NCI-H2227 (cell line): ENCODE measurements around the gene USP17L11.
A peak's percentile ranks its signal among the peaks of the same experiment; 100 is the strongest.
"Not testable (repeated sequence)": the region's sequence is repeated elsewhere in the genome, so short reads cannot be mapped to it uniquely, and the experiment has no call there.

Experiments used
- DNase-seq: peaks from one replicate; lab custom pipeline; 2025; ENCODE audit not compliant: unreplicated experiment; lab: John Stamatoyannopoulos, UW

Gene USP17L11

GRCh38 chr4:9215105-9215504 is at the start of gene USP17L11:
Gene USP17L11, plus strand, starts transcription at chr4:9215405. Its CDS starts 0 bp downstream, at chr4:9215405.
- DNase-seq = not testable (repeated sequence)

GRCh38 chr4:9165990-9166389 is 49.2 kb upstream of the USP17L11 start:
- peak; percentile 6 for DNase-seq

- not testable (repeated sequence) for DNase-seq
Measured at GRCh38 chr4:9169791-9170459, 45.3 kb upstream of the USP17L11 start, which contains the start of gene FAM90A26. Gene FAM90A26, plus strand, starts transcription at chr4:9170409. Its CDS starts 2,764 bp downstream, at chr4:9173173.

GRCh38 chr4:9210357-9210756 is 4.8 kb upstream of the USP17L11 start, which contains the start of gene USP17L10:
Gene USP17L10, plus strand, starts transcription at chr4:9210657. Its CDS starts 0 bp downstream, at chr4:9210657.
- DNase-seq = not testable (repeated sequence)

- DNase-seq = not testable (repeated sequence)
Measured at GRCh38 chr4:9214701-9215100, 504 bp upstream of the USP17L11 start.

- not testable (repeated sequence) for DNase-seq
Measured at GRCh38 chr4:9219852-9220251, 4.6 kb downstream of the USP17L11 start, which contains the start of gene USP17L12. Gene USP17L12, plus strand, starts transcription at chr4:9220152. Its CDS starts 0 bp downstream, at chr4:9220152.

- not testable (repeated sequence) for DNase-seq
Measured at GRCh38 chr4:9224596-9224995, 9.4 kb downstream of the USP17L11 start, which contains the start of gene USP17L13. Gene USP17L13, plus strand, starts transcription at chr4:9224896. Its CDS starts 0 bp downstream, at chr4:9224896.

- not testable (repeated sequence) for DNase-seq
Measured at GRCh38 chr4:9230249-9230648, 15.0 kb downstream of the USP17L11 start.

- not testable (repeated sequence) for DNase-seq
Measured at GRCh38 chr4:9234085-9234484, 18.9 kb downstream of the USP17L11 start, which contains the start of gene USP17L15. Gene USP17L15, plus strand, starts transcription at chr4:9234385. Its CDS starts 0 bp downstream, at chr4:9234385.

- DNase-seq = not testable (repeated sequence)
Measured at GRCh38 chr4:9238461-9238860, 23.3 kb downstream of the USP17L11 start.

GRCh38 chr4:9243579-9243978 is 28.4 kb downstream of the USP17L11 start, which contains the start of gene USP17L17:
Gene USP17L17, plus strand, starts transcription at chr4:9243879. Its CDS starts 0 bp downstream, at chr4:9243879.
- DNase-seq = not testable (repeated sequence)

- not testable (repeated sequence) for DNase-seq
Measured at GRCh38 chr4:9247953-9248680, 32.9 kb downstream of the USP17L11 start, which contains the start of gene USP17L18. Gene USP17L18, plus strand, starts transcription at chr4:9248630. Its CDS starts 0 bp downstream, at chr4:9248630.

- not testable (repeated sequence) for DNase-seq
Measured at GRCh38 chr4:9253078-9253477, 37.9 kb downstream of the USP17L11 start, which contains the start of gene USP17L19. Gene USP17L19, plus strand, starts transcription at chr4:9253378. Its CDS starts 0 bp downstream, at chr4:9253378.

- DNase-seq = not testable (repeated sequence)
Measured at GRCh38 chr4:9257824-9258223, 42.6 kb downstream of the USP17L11 start, which contains the start of gene USP17L20. Gene USP17L20, plus strand, starts transcription at chr4:9258124. Its CDS starts 0 bp downstream, at chr4:9258124.

- DNase-seq = not testable (repeated sequence)
Measured at GRCh38 chr4:9262572-9262971, 47.4 kb downstream of the USP17L11 start, which contains the start of gene USP17L21. Gene USP17L21, plus strand, starts transcription at chr4:9262872. Its CDS starts 0 bp downstream, at chr4:9262872.
